Heart right ventricle (tissue), 16 donors: ENCODE results near the gene UBE2E3. TPM values are rescaled to one million over a fixed set of nuclear protein-coding genes. Genes with fewer than 3 reads are reported as not detected.

Experiments
- ATAC-seq, 8 donors: fragments of 200-7000 bp; cut with Tn5 transposase; one replicate each; pipeline ENCODE4 v1.9.1; 2020; ENCODE audit warnings: mild to moderate bottlenecking in 8 of 8, moderate library complexity in 8 of 8, moderate number of reproducible peaks in 1 of 8
- DNase-seq, 2 donors: peaks; one replicate each; pipeline ENCODE4 v3.0.0-alpha.2; 2020
- H3K27ac ChIP-seq, 10 donors: fragments of 200-600 bp; sonication (generic) in 2 of 10; one replicate each; pipeline versions ENCODE4 v1.5.0 to v1.8.0; 2020 to 2022; ENCODE audit warnings: mild to moderate bottlenecking in 3 of 10
- H3K27me3 ChIP-seq, 7 donors: fragments of 200-600 bp; one replicate each; pipeline ENCODE4 v1.8.0; 2021 to 2022; ENCODE audit warnings: mild to moderate bottlenecking in 2 of 7
- H3K36me3 ChIP-seq, 9 donors: fragments of 200-600 bp; sonication (generic) in 1 of 9; one replicate each; pipeline versions ENCODE4 v1.5.0 to v1.8.0; 2020 to 2022; ENCODE audit warnings: mild to moderate bottlenecking in 2 of 9
- H3K4me1 ChIP-seq, 9 donors: fragments of 200-600 bp; sonication (generic) in 1 of 9; one replicate each; pipeline versions ENCODE4 v1.5.0 to v1.8.0; 2020 to 2022; ENCODE audit warnings: mild to moderate bottlenecking in 4 of 9
- H3K4me3 ChIP-seq, 10 donors: fragments of 200-600 bp; sonication (generic) in 2 of 10; one replicate each; pipeline versions ENCODE4 v1.5.0 to v1.8.0; 2020 to 2022; ENCODE audit warnings: mild to moderate bottlenecking in 7 of 10, moderate library complexity in 2 of 10
- H3K9me3 ChIP-seq, 11 donors: fragments of 200-600 bp in 10 of 11; sonication (generic) in 2 of 11; one replicate each; pipeline versions ENCODE4 v1.5.0 to v1.8.0; 2013 to 2022; ENCODE audit warnings: mild to moderate bottlenecking in 2 of 11, control low read depth in 1 of 11, moderate library complexity in 1 of 11
- CTCF ChIP-seq, 9 donors: fragments of 200-600 bp; sonication (generic) in 2 of 9; IDR thresholded peaks; one replicate each; pipeline versions ENCODE4 v1.5.0 to v1.8.0; 2021 to 2022; ENCODE audit warnings: antibody characterized with exemption in 9 of 9, mild to moderate bottlenecking in 5 of 9, moderate library complexity in 1 of 9
- WGBS, 2 donors: extraction: QIAGEN DNeasy Blood & Tissue Kit; methylation state at CpG; one replicate each; pipeline ENCODE4 v1.1.7; 2013; ENCODE audit warnings: inconsistent platforms in 1 of 2; 5-methylcytosine and 5-hydroxymethylcytosine counted together
- intact Hi-C, 10 donors: fragments of 100-400 bp; cut with DNase I; formaldehyde crosslinking; loops; one replicate each; pipeline versions ENCODE4 v1.11.1 to v1.14.2; 2022
- polyA plus RNA-seq, 2 donors: library from polyadenylated mRNA; stranded (reverse); fragments of 200-250 nt; gene quantifications; one replicate each; pipeline ENCODE4 v1.2.3, GENCODE V29; 2013
- total RNA-seq, 10 donors: library from RNA; stranded (reverse); fragmentation: NEBNext Ultra II Directional in 3 of 10; extraction: Animal tissue kit (Norgen Biotek cat#: 25700) in 3 of 10; gene quantifications; one replicate each; pipeline versions ENCODE4 v1.2.1 to v1.2.4, GENCODE V29; 2021 to 2023
- donor health status: Arrhythmogenic right ventricular cardiomyopathy.
- donor health status: ischemic (EF 13 %, LVEDD 7.1; RV severe dilation, severe dysfunction).
- donor health status: healthy with polysubstance abuse.
- donor health status: DM: no; HTN: yes; CAD: no.
- donor health status: DM: no; HTN: no; CAD: no.
- donor health status: ischemic (EF 25% LVEDD 6.9; RV normal size, moderate dysfunction).
- donor health status: ischemic (EF 25% LVEDD 5.7; RV mildly dilated, moderate dysfunction).
- donor health status: healthy.
- donor health status: DM: yes; HTN: yes; CAD: no.
- donor health status: Ischemic cardiomyopathy.
- donor health status: ischemic (EF 35%, LVEDD 5.7; RV mildly dilated, moderate dysfunction).
- donor health status: nonischemic (EF 11% LVEDD 7.7; RV severe dilation, severe dysfunction).
- donor health status: DM: yes; HTN: yes; CAD: no.
- donor health status: PGD.
- donor health status: ischemic (EF 29% LVEDD 5.4; RV normal size, mild dysfunction).
- donor health status: nonischemic (EF 23%, LVEDD 6.1; RV moderate dilation, normal function).

UBE2E3 gene
- total and polyA plus RNA-seq, 12 donors = 26.3 to 59.1 (median 54.9) TPM

DNA sequence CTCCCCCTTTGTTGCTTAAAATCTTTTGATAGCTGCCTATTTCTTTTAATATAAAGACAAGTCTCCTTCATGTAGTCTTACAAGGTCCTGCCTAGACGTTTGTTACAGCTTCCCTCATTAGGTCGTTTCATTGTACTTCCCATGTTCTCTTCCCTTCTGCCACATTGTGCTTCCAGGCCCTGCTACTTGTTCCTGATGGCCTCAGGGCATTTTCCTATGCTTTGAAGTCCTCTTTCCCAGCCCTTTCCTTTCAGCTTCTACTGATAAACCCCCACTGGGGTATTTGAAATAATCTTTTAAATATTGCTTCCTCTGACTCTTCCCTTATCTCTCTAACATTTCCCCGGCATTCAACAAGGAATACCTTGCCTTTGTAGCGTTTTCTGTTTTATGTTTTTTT, 67.4 kb downstream of the UBE2E3 start:
- Histone ChIP-seq H3K4me1 (peaks cover 0 to 17% (median 0%) of the 10 kb centered on the region in 9 donors), H3K4me3 (no peak overlapping the region), H3K27me3 (no peaks in the 10 kb centered on the region), H3K9me3 (no peaks in the 10 kb centered on the region), H3K27ac (no peak overlapping the region), H3K36me3 (no peaks in the 10 kb centered on the region)
- intact Hi-C loops = no loop called here
- TF ChIP-seq CTCF (IDR thresholded peaks at IDR 0.05) = no peak
- 72 to 73% methylated on average over 4 of the region's 4 CpGs for WGBS, 2 donors
- ATAC-seq (no peak), DNase-seq (no peak)

DNA sequence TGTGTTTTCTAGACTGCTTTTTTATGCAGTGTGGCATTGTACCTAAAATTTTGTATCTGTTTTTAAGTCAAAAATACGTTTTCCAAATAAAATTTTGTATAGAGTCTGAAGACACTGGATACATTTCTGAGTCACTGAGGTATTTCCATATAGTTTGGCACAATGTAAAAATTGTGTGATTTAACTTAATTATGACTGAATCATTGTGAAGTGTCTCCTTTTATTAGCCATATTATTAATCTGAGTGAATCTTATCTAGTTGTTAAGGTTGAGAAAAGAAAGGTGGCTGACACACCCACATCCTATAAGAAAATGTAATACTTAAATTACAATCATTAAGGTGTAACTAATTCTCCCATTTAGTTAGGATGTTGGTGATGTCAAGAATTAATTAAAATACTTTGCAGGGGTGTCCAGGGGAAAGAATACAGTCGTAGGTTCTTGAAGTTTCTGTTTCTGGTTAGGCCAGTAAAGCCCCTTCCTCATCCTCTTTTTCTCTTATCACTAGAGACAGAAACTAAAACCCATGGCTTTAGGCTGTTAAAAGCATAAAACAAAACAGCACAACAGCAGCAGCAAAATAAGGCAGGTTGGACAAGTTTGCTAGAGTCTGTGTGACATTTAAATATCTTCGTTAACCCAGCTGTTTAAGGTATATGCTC, 71.6 kb downstream of the UBE2E3 start:
- Histone ChIP-seq H3K27me3 (no peaks in the 10 kb centered on the region), H3K9me3 (no peaks in the 10 kb centered on the region), H3K27ac (no peak overlapping the region), H3K4me3 (no peak overlapping the region), H3K36me3 (no peaks in the 10 kb centered on the region), H3K4me1 (peaks cover 0 to 7% (median 0%) of the 10 kb centered on the region in 9 donors)
- intact Hi-C loops = loop anchor here in 3 of 10 donors (10.0 kb wide), 1 partner anchor 927 kb away; no protein-coding TSS in a partner anchor
- ATAC-seq = no peak
- WGBS, 2 donors = 85 to 89% methylated on average over 3 of the region's 3 CpGs
- no peak for DNase-seq
- TF ChIP-seq CTCF (IDR thresholded peaks at IDR 0.05) = no peak

- intact Hi-C loops = loop anchor here in 3 of 10 donors (10.0 kb wide), 1 partner anchor 928 kb away; no protein-coding TSS in a partner anchor
- Histone ChIP-seq H3K4me1 (peaks cover 0 to 7% (median 0%) of the 10 kb centered on the region in 9 donors), H3K4me3 (no peak overlapping the region), H3K27me3 (no peaks in the 10 kb centered on the region), H3K27ac (no peak overlapping the region), H3K9me3 (no peaks in the 10 kb centered on the region), H3K36me3 (no peaks in the 10 kb centered on the region)
- no peak for TF ChIP-seq CTCF (IDR thresholded peaks at IDR 0.05)
- DNase-seq (no peak), ATAC-seq (no peak)
These were observed 72.1 kb downstream of the UBE2E3 start for GRCh38 chr2:181052523-181052891.

- H3K27ac ChIP-seq = no peak overlapping the region
- WGBS, 2 donors = 90 to 93% methylated on average over 2 of the region's 2 CpGs
- no peaks in the 10 kb centered on the region for H3K36me3 ChIP-seq
- H3K9me3 ChIP-seq = no peaks in the 10 kb centered on the region
- no peak for TF ChIP-seq CTCF (IDR thresholded peaks at IDR 0.05)
- ATAC-seq = no peak
- intact Hi-C loops = loop anchor here in 3 of 10 donors (10.0 kb wide), 1 partner anchor 929 kb away; no protein-coding TSS in a partner anchor
- no peak for DNase-seq
- no peak overlapping the region for H3K4me3 ChIP-seq
- peaks cover 0 to 7% (median 0%) of the 10 kb centered on the region in 9 donors for H3K4me1 ChIP-seq
- no peaks in the 10 kb centered on the region for H3K27me3 ChIP-seq
These were observed 73.9 kb downstream of the UBE2E3 start for GRCh38 chr2:181054256-181054655.
